ACC112 (cell line): ENCODE measurements around the gene ERN2.
"Not testable (repeated sequence)": the region's sequence is repeated elsewhere in the genome, so short reads cannot be mapped to it uniquely, and the experiment has no call there.

ENCODE experiments used
- H2AFZ ChIP-seq: fragments of 200-600 bp; sonication (generic); one replicate; pipeline ENCODE4 v1.6.0; 2017; ENCODE audit warnings: antibody characterized with exemption, low read length; ENCODE audit not compliant: unreplicated experiment
- H3K27ac ChIP-seq: fragments of 200-600 bp; sonication (generic); 2 replicates; pipeline ENCODE4 v1.5.1; 2014; ENCODE audit warnings: low read depth, mild to moderate bottlenecking, antibody characterized with exemption, low read length, moderate library complexity
- H3K27me3 ChIP-seq: fragments of 200-600 bp; sonication (generic); 2 replicates; pipeline ENCODE4 v1.6.1; 2014; ENCODE audit warnings: mild to moderate bottlenecking, antibody characterized with exemption, low read length, moderate library complexity, mixed read lengths; ENCODE audit not compliant: insufficient read depth
- H3K36me3 ChIP-seq: fragments of 200-600 bp; sonication (generic); 2 replicates; pipeline ENCODE4 v1.6.1; 2016; ENCODE audit warnings: mild to moderate bottlenecking, antibody characterized with exemption, low read length, moderate library complexity, mixed read lengths; ENCODE audit not compliant: insufficient read depth
- H3K4me1 ChIP-seq: fragments of 200-600 bp; sonication (generic); one replicate; pipeline ENCODE4 v1.6.1; 2016; ENCODE audit warnings: low read length, mixed read lengths; ENCODE audit not compliant: insufficient read depth, unreplicated experiment, control insufficient read depth
- H3K4me3 ChIP-seq: fragments of 200-600 bp; sonication (generic); 2 replicates; pipeline ENCODE4 v1.5.1; 2014; ENCODE audit warnings: mild to moderate bottlenecking, low read depth, low read length
- H3K79me2 ChIP-seq: fragments of 200-600 bp; sonication (generic); one replicate; pipeline ENCODE4 v1.6.0; 2016; ENCODE audit warnings: low read length; ENCODE audit not compliant: control insufficient read depth, unreplicated experiment, insufficient read depth

Gene ERN2

GRCh38 chr16:23741675-23742303 lies 28.8 kb upstream of the ERN2 start:
- peaks cover 63% of the 10 kb centered on the region for H3K27me3 ChIP-seq
- no peak overlapping the region for H3K4me3 ChIP-seq
- H3K36me3 ChIP-seq = no peaks in the 10 kb centered on the region
- H3K27ac ChIP-seq = no peak overlapping the region
- H3K4me1 ChIP-seq = no peaks in the 10 kb centered on the region
- no peaks in the 10 kb centered on the region for H3K79me2 ChIP-seq
- no peak overlapping the region for H2AFZ ChIP-seq

GRCh38 chr16:23739516-23739915 lies 26.5 kb upstream of the ERN2 start:
- Histone ChIP-seq H3K27me3 (peaks cover 50% of the 10 kb centered on the region), H3K36me3 (no peaks in the 10 kb centered on the region), H3K79me2 (no peaks in the 10 kb centered on the region), H3K4me3 (no peak overlapping the region), H2AFZ (no peak overlapping the region), H3K27ac (no peak overlapping the region), H3K4me1 (no peaks in the 10 kb centered on the region)

GRCh38 chr16:23737423-23738028 lies 24.5 kb upstream of the ERN2 start:
- not testable (repeated sequence) for H3K4me3 ChIP-seq, H3K36me3 ChIP-seq, H3K27ac ChIP-seq, H2AFZ ChIP-seq, H3K79me2 ChIP-seq, H3K4me1 ChIP-seq
- H3K27me3 ChIP-seq = peaks cover 36% of the 10 kb centered on the region

- H3K27ac ChIP-seq = no peak overlapping the region
- H3K27me3 ChIP-seq = peaks cover 17% of the 10 kb centered on the region
- peaks cover 6% of the 10 kb centered on the region for H3K4me1 ChIP-seq
- no peaks in the 10 kb centered on the region for H3K36me3 ChIP-seq
- no peak overlapping the region for H2AFZ ChIP-seq
- no peak overlapping the region for H3K4me3 ChIP-seq
- no peaks in the 10 kb centered on the region for H3K79me2 ChIP-seq
These were observed 21.3 kb upstream of the ERN2 start for GRCh38 chr16:23734176-23734893.

- Histone ChIP-seq H3K79me2 (no peaks in the 10 kb centered on the region), H3K36me3 (no peaks in the 10 kb centered on the region), H2AFZ (peak overlapping the region; percentile 3), H3K4me3 (no peak overlapping the region), H3K27ac (no peak overlapping the region), H3K27me3 (no peaks in the 10 kb centered on the region), H3K4me1 (peaks cover 6% of the 10 kb centered on the region)
These were observed 16.7 kb upstream of the ERN2 start for GRCh38 chr16:23729503-23730424.

GRCh38 chr16:23728112-23728477 lies 15.1 kb upstream of the ERN2 start:
- H2AFZ ChIP-seq = peak overlapping the region; percentile 78
- H3K4me3 ChIP-seq = no peak overlapping the region
- no peaks in the 10 kb centered on the region for H3K36me3 ChIP-seq
- H3K27ac ChIP-seq = no peak overlapping the region
- peaks cover 6% of the 10 kb centered on the region for H3K4me1 ChIP-seq
- no peaks in the 10 kb centered on the region for H3K27me3 ChIP-seq
- H3K79me2 ChIP-seq = no peaks in the 10 kb centered on the region

GRCh38 chr16:23726710-23727109 lies 13.7 kb upstream of the ERN2 start:
- Histone ChIP-seq H3K27me3 (no peaks in the 10 kb centered on the region), H3K79me2 (no peaks in the 10 kb centered on the region), H2AFZ (no peak overlapping the region), H3K36me3 (no peaks in the 10 kb centered on the region), H3K27ac (no peak overlapping the region), H3K4me1 (peaks cover 6% of the 10 kb centered on the region), H3K4me3 (no peak overlapping the region)

- Histone ChIP-seq H3K4me3 (no peak overlapping the region), H2AFZ (no peak overlapping the region), H3K79me2 (no peaks in the 10 kb centered on the region), H3K4me1 (peaks cover 3% of the 10 kb centered on the region), H3K27me3 (no peaks in the 10 kb centered on the region), H3K27ac (no peak overlapping the region), H3K36me3 (no peaks in the 10 kb centered on the region)
These were observed 11.7 kb upstream of the ERN2 start for GRCh38 chr16:23724785-23725131.

GRCh38 chr16:23724096-23724784 lies 11.2 kb upstream of the ERN2 start:
- Histone ChIP-seq H3K27ac (no peak overlapping the region), H3K36me3 (no peaks in the 10 kb centered on the region), H3K27me3 (0 out of 2 replicates have a peak, but pooled peaks cover under 1% of the 10 kb centered on the region), H2AFZ (no peak overlapping the region), H3K79me2 (no peaks in the 10 kb centered on the region), H3K4me1 (no peaks in the 10 kb centered on the region), H3K4me3 (no peak overlapping the region)

- not testable (repeated sequence) for H3K36me3 ChIP-seq, H3K27ac ChIP-seq, H3K79me2 ChIP-seq, H2AFZ ChIP-seq, H3K4me3 ChIP-seq, H3K4me1 ChIP-seq
- H3K27me3 ChIP-seq = peaks cover 11% of the 10 kb centered on the region
These were observed 9.7 kb upstream of the ERN2 start for GRCh38 chr16:23722613-23723240.
